Spleen (tissue), 11 donors: Measurements from ENCODE around the gene PRKAG3. TPM values are rescaled to one million over a fixed set of nuclear protein-coding genes. Genes with fewer than 3 reads are reported as not detected.

Source experiments
- DNase-seq: peaks from one replicate; pipeline ENCODE4 v3.0.0-alpha.2; 2020
- H3K27ac ChIP-seq, 8 donors: fragments of 200-600 bp; sonication (generic) in 7 of 8; 1 replicate in 4 of 8; 2 replicates in 4 of 8; pipeline versions ENCODE4 v1.5.0 to v1.8.0; 2016 to 2021; ENCODE audit warnings: inconsistent platforms in 4 of 8, mild to moderate bottlenecking in 4 of 8, moderate library complexity in 1 of 8
- H3K27me3 ChIP-seq, 7 donors: fragments of 200-600 bp; sonication (generic) in 6 of 7; replicated peaks in 1 of 7; 1 replicate in 4 of 7; 2 replicates in 3 of 7; pipeline versions ENCODE4 v1.5.0 to v1.8.0; 2016 to 2021; ENCODE audit warnings: inconsistent platforms in 3 of 7, mild to moderate bottlenecking in 1 of 7
- H3K36me3 ChIP-seq, 6 donors: fragments of 200-600 bp; sonication (generic) in 5 of 6; 1 replicate in 4 of 6; 2 replicates in 2 of 6; pipeline versions ENCODE4 v1.5.0 to v1.8.0; 2016 to 2021; ENCODE audit warnings: inconsistent platforms in 2 of 6
- H3K4me1 ChIP-seq, 6 donors: fragments of 200-600 bp; sonication (generic) in 5 of 6; 1 replicate in 3 of 6; 2 replicates in 3 of 6; pipeline versions ENCODE4 v1.5.0 to v1.8.0; 2016 to 2021; ENCODE audit warnings: inconsistent platforms in 3 of 6
- H3K4me3 ChIP-seq, 8 donors: fragments of 200-600 bp; sonication (generic) in 7 of 8; 1 replicate in 4 of 8; 2 replicates in 4 of 8; pipeline versions ENCODE4 v1.5.0 to v1.8.0; 2016 to 2021; ENCODE audit warnings: inconsistent platforms in 4 of 8, mild to moderate bottlenecking in 4 of 8, moderate library complexity in 2 of 8
- H3K9me3 ChIP-seq, 8 donors: fragments of 200-600 bp; sonication (generic) in 7 of 8; 1 replicate in 4 of 8; 2 replicates in 4 of 8; pipeline versions ENCODE4 v1.5.0 to v1.8.0; 2016 to 2021; ENCODE audit warnings: inconsistent platforms in 4 of 8
- CTCF ChIP-seq, 11 experiments: fragments of 200-600 bp in 7 of 11; fragments of 450-650 bp in 4 of 11; sonication (generic) in 4 of 11; IDR thresholded peaks in 8 of 11; conservative IDR thresholded peaks in 3 of 11; 1 replicate in 7 of 11; 2 replicates in 4 of 11; pipeline versions ENCODE4 v1.4.0 to v1.8.0; 2016 to 2021; ENCODE audit warnings: antibody characterized with exemption in 11 of 11, inconsistent platforms in 4 of 11, mild to moderate bottlenecking in 1 of 11
- POLR2A ChIP-seq, 3 donors: fragments of 450-650 bp; IDR thresholded peaks; one replicate each; pipeline ENCODE4 v1.5.1; 2017; ENCODE audit warnings: antibody characterized with exemption in 3 of 3, mild to moderate bottlenecking in 1 of 3
- POLR2AphosphoS5 ChIP-seq, 3 donors: sonication (generic); formaldehyde crosslinking; IDR thresholded peaks; one replicate each; pipeline ENCODE4 v1.5.1; 2017; ENCODE audit warnings: antibody characterized with exemption in 3 of 3
- WGBS, 5 donors: extraction: QIAGEN DNeasy Blood & Tissue Kit in 3 of 5; methylation state at CpG; one replicate each; pipeline versions ENCODE4 v1.1.5 to v1.1.7; 2013 to 2018; 5-methylcytosine and 5-hydroxymethylcytosine counted together
- intact Hi-C: fragments of 100-400 bp; cut with DNase I; formaldehyde crosslinking; loops from one replicate; pipeline ENCODE4 v1.15.0; 2023; ENCODE audit warnings: low total_unique reads
- polyA plus RNA-seq, 3 donors: library from polyadenylated mRNA; stranded (reverse); fragments of 200-250 nt; gene quantifications; one replicate each; pipeline ENCODE4 v1.2.1, GENCODE V29; 2013
- total RNA-seq, 7 donors: library from RNA; depleted of rRNA in 3 of 7; stranded (reverse); fragments of >200 nt in 3 of 7; fragmentation: NEBNext Ultra II Directional in 4 of 7; extraction: Animal tissue kit (Norgen Biotek cat#: 25700) in 4 of 7; gene quantifications; one replicate each; pipeline versions ENCODE4 v1.1.0 to v1.2.1, GENCODE V29; 2016 to 2021
- donor health status: healthy with polysubstance abuse.
- donor health status: DM: no; HTN: no; CAD: no; lungs with moderate emphysema.
- donor health status: DM: no; HTN: no; CAD: no.
- donor health status: Bipolar disorder and iron deficiency.
- donor health status: healthy.
- donor health status: DM: no; HTN: no; CAD: no.
- donor health status: DM: yes; HTN: yes; CAD: no.

Gene PRKAG3
- total and polyA plus RNA-seq, 10 donors = not detected

GRCh38 chr2:218804817-218805216 is 26.8 kb downstream of the PRKAG3 start:
- Histone ChIP-seq H3K27ac (no peak overlapping the region), H3K4me3 (no peak overlapping the region), H3K9me3 (peaks cover 0 to 21% (median 14%) of the 10 kb centered on the region in 8 donors), H3K36me3 (no peaks in the 10 kb centered on the region), H3K4me1 (peaks cover 0 to 29% (median 11%) of the 10 kb centered on the region in 6 donors), H3K27me3 (peaks cover 0 to 19% (median 0%) of the 10 kb centered on the region in 7 donors)
- TF ChIP-seq CTCF (IDR thresholded peaks at IDR 0.05 in 8 of 11, conservative IDR thresholded peaks at IDR 0.05 in 3 of 11) = no peak
- no peak for TF ChIP-seq POLR2A (IDR thresholded peaks at IDR 0.05)
- TF ChIP-seq POLR2AphosphoS5 (IDR thresholded peaks at IDR 0.05) = no peak
- WGBS, 5 donors = 55 to 85% (median 65%) methylated on average over 1 of the region's 1 CpG
- intact Hi-C loops = no loop called here
- DNase-seq = no peak

- 17 to 30% (median 30%) methylated on average over 4 of the region's 4 CpGs for WGBS, 5 donors
- Histone ChIP-seq H3K27me3 (peaks cover 0 to 15% (median 0%) of the 10 kb centered on the region in 7 donors), H3K36me3 (no peaks in the 10 kb centered on the region), H3K9me3 (peaks cover 0 to 21% (median 14%) of the 10 kb centered on the region in 8 donors), H3K4me1 (peaks cover 0 to 29% (median 11%) of the 10 kb centered on the region in 6 donors), H3K27ac (no peak overlapping the region), H3K4me3 (no peak overlapping the region)
- TF ChIP-seq POLR2A (IDR thresholded peaks at IDR 0.05) = no peak
- TF ChIP-seq POLR2AphosphoS5 (IDR thresholded peaks at IDR 0.05) = no peak
- TF ChIP-seq CTCF (IDR thresholded peaks at IDR 0.05 in 8 of 11, conservative IDR thresholded peaks at IDR 0.05 in 3 of 11) = no peak
- intact Hi-C loops = no loop called here
- DNase-seq = no peak
These were observed 29.1 kb downstream of the PRKAG3 start for GRCh38 chr2:218802386-218802994.

GRCh38 chr2:218799990-218800389 is 31.6 kb downstream of the PRKAG3 start:
- intact Hi-C loops = no loop called here

More at GRCh38 chr2:218799990-218800389, 31.6 kb downstream of the PRKAG3 start:
- 65 to 73% (median 68%) methylated on average over 6 of the region's 6 CpGs for WGBS, 5 donors
- TF ChIP-seq CTCF (IDR thresholded peaks at IDR 0.05 in 8 of 11, conservative IDR thresholded peaks at IDR 0.05 in 3 of 11) (no peak), POLR2AphosphoS5 (IDR thresholded peaks at IDR 0.05) (no peak), POLR2A (IDR thresholded peaks at IDR 0.05) (no peak)
- H3K4me3 ChIP-seq = no peak overlapping the region
- H3K27me3 ChIP-seq = peaks cover 0 to 6% (median 0%) of the 10 kb centered on the region in 7 donors
- peaks cover 0 to 17% (median 12%) of the 10 kb centered on the region in 8 donors for H3K9me3 ChIP-seq
- no peaks in the 10 kb centered on the region for H3K36me3 ChIP-seq
- no peak overlapping the region for H3K27ac ChIP-seq
- DNase-seq = no peak
- H3K4me1 ChIP-seq = peaks cover 0 to 11% (median 6%) of the 10 kb centered on the region in 6 donors
